HepG2 (cell line): ENCODE results near the gene HYAL1. TPM values are rescaled to one million over a fixed set of nuclear protein-coding genes. Genes with fewer than 3 reads are reported as not detected.

Experiments
- ARID2 ChIP-seq: sonication (generic); formaldehyde crosslinking; IDR thresholded peaks from 2 replicates; pipeline ENCODE4 v1.8.1; 2022; ENCODE audit warnings: mild to moderate bottlenecking, missing genetic modification reagents, borderline replicate concordance
- ARID5B ChIP-seq: IDR thresholded peaks from 2 replicates; pipeline ENCODE4 v1.4.0; 2020; ENCODE audit warnings: mild to moderate bottlenecking, missing genetic modification reagents
- ATRX ChIP-seq: sonication (generic); formaldehyde crosslinking; IDR thresholded peaks from 2 replicates; pipeline ENCODE4 v1.4.0; 2020; ENCODE audit warnings: missing genetic modification reagents, borderline replicate concordance
- MTF2 ChIP-seq: sonication (generic); formaldehyde crosslinking; IDR thresholded peaks from 2 replicates; pipeline ENCODE4 v1.5.0; 2020; ENCODE audit warnings: missing genetic modification reagents, borderline replicate concordance
- POLR2AphosphoS2 ChIP-seq: IDR thresholded peaks from 2 replicates; pipeline ENCODE4 v1.6.1; 2011; ENCODE audit warnings: low read depth, low read length, improper control_type of control experiment
- PRPF4 ChIP-seq: fragments of 200-400 bp; formaldehyde crosslinking; IDR thresholded peaks from 2 replicates; pipeline ENCODE4 v1.6.1; 2016; ENCODE audit warnings: low read length, low read depth; ENCODE audit not compliant: poor library complexity, severe bottlenecking
- SRSF4 ChIP-seq: fragments of 200-400 bp; formaldehyde crosslinking; IDR thresholded peaks from one replicate; pipeline ENCODE4 v1.6.1; 2018; ENCODE audit warnings: mild to moderate bottlenecking, low read depth, low read length, moderate library complexity; ENCODE audit not compliant: poor library complexity, severe bottlenecking
- TBL1XR1 ChIP-seq: fragments of 150-350 bp; IDR thresholded peaks from 2 replicates; pipeline ENCODE4 v1.6.1; 2014; ENCODE audit warnings: borderline replicate concordance, low read length; ENCODE audit not compliant: partially characterized antibody
- THAP11 ChIP-seq: IDR thresholded peaks from 2 replicates; pipeline ENCODE4 v1.6.1; 2016; ENCODE audit warnings: missing biosample characterization, missing genetic modification reagents
- XBP1 ChIP-seq: sonication (generic); formaldehyde crosslinking; IDR thresholded peaks from 2 replicates; pipeline ENCODE4 v1.5.0; 2020; ENCODE audit warnings: missing genetic modification reagents
- ZBED4 ChIP-seq: sonication (generic); formaldehyde crosslinking; IDR thresholded peaks from 2 replicates; pipeline ENCODE4 v1.4.0; 2020; ENCODE audit warnings: missing genetic modification reagents, borderline replicate concordance
- ZBTB39 ChIP-seq: sonication (generic); formaldehyde crosslinking; IDR thresholded peaks from 2 replicates; pipeline ENCODE4 v1.5.0; 2020; ENCODE audit warnings: missing genetic modification reagents
- ZSCAN5A ChIP-seq: sonication (generic); formaldehyde crosslinking; IDR thresholded peaks from 2 replicates; pipeline ENCODE4 v1.8.0; 2022; ENCODE audit warnings: mild to moderate bottlenecking, missing genetic modification reagents, borderline replicate concordance
- polyA plus RNA-seq, 8 experiments: library from polyadenylated mRNA; depleted of rRNA in 3 of 8; stranded (reverse) in 7 of 8; unstranded in 1 of 8; fragments of >200 nt; fragmentation: Illumina TruSeq in 4 of 8; extraction: Trizol in 4 of 8; gene quantifications; 2 replicates each; pipeline versions ENCODE4 v1.2.1 to v1.2.3, GENCODE V29; 2011 to 2016; ENCODE audit warnings: low read depth in 4 of 8, missing spikeins in 1 of 8, mixed read lengths in 1 of 8; ENCODE audit not compliant: insufficient read depth in 1 of 8
- total RNA-seq, 5 experiments: library from RNA; depleted of rRNA; stranded (reverse); fragments of >200 nt; fragmentation: Illumina TruSeq; extraction: Trizol; gene quantifications; 2 replicates each; pipeline ENCODE4 v1.2.3, GENCODE V29; 2016; ENCODE audit warnings: low read depth in 1 of 5
- TF ChIP-seq, protein P1 (sequence below): sonication (generic); formaldehyde crosslinking; IDR thresholded peaks from 2 replicates; pipeline ENCODE4 v1.5.0; 2020; ENCODE audit warnings: missing genetic modification reagents, mild to moderate bottlenecking, borderline replicate concordance

The HYAL1 gene
- total and polyA plus RNA-seq, 2 of the 13 experiments (the other 11 are each of a cell fraction or from before 2014, with no cell fraction given) = 76.5 to 193 TPM

- TF ChIP-seq ZBED4 (CRISPR knock-in tag) = no peak
- TF ChIP-seq ZBTB39 = no peak
- TF ChIP-seq TBL1XR1 = peak; percentile 96
- no peak for TF ChIP-seq ARID2
- TF ChIP-seq THAP11 (CRISPR knock-in tag) = peak; percentile 98
- TF ChIP-seq POLR2AphosphoS2 = no peak
- no peak for TF ChIP-seq ARID5B (CRISPR knock-in tag)
- no peak for TF ChIP-seq XBP1
- no peak for TF ChIP-seq ZSCAN5A (CRISPR knock-in tag)
- TF ChIP-seq SRSF4 = no peak
- TF ChIP-seq, protein P1, sequence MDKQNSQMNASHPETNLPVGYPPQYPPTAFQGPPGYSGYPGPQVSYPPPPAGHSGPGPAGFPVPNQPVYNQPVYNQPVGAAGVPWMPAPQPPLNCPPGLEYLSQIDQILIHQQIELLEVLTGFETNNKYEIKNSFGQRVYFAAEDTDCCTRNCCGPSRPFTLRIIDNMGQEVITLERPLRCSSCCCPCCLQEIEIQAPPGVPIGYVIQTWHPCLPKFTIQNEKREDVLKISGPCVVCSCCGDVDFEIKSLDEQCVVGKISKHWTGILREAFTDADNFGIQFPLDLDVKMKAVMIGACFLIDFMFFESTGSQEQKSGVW (CRISPR knock-in tag) = no peak
- no peak for TF ChIP-seq MTF2
- no peak for TF ChIP-seq ATRX (CRISPR knock-in tag)
- TF ChIP-seq PRPF4 = no peak
These were observed 11.0 kb downstream of the HYAL1 start, which contains the start of gene IFRD2 (continued) for GRCh38 chr3:50292159-50293078.
